Lower lobe of right lung (tissue), 2 donors: ENCODE measurements around the gene CLNS1A. TPM values are rescaled to one million over a fixed set of nuclear protein-coding genes. Genes with fewer than 3 reads are reported as not detected.

Experiments used
- ATAC-seq, 2 donors: fragments of 200-7000 bp; cut with Tn5 transposase; one replicate each; pipeline ENCODE4 v1.9.1; 2020 to 2022; ENCODE audit warnings: mild to moderate bottlenecking in 2 of 2, moderate library complexity in 2 of 2
- DNase-seq: peaks from one replicate; pipeline ENCODE4 v3.0.0-alpha.2; 2020
- H3K27ac ChIP-seq: fragments of 200-600 bp; one replicate; pipeline ENCODE4 v1.8.0; 2022
- H3K27me3 ChIP-seq: fragments of 200-600 bp; one replicate; pipeline ENCODE4 v1.8.0; 2022; ENCODE audit warnings: low read depth
- H3K36me3 ChIP-seq: fragments of 200-600 bp; one replicate; pipeline ENCODE4 v1.8.0; 2022; ENCODE audit warnings: mild to moderate bottlenecking
- H3K4me1 ChIP-seq: fragments of 200-600 bp; one replicate; pipeline ENCODE4 v1.8.0; 2022
- H3K4me3 ChIP-seq: fragments of 200-600 bp; one replicate; pipeline ENCODE4 v1.8.0; 2022; ENCODE audit warnings: mild to moderate bottlenecking
- H3K9me3 ChIP-seq: fragments of 200-600 bp; one replicate; pipeline ENCODE4 v1.8.0; 2022
- CTCF ChIP-seq: fragments of 200-600 bp; IDR thresholded peaks from one replicate; pipeline ENCODE4 v1.8.0; 2022; ENCODE audit warnings: antibody characterized with exemption, mild to moderate bottlenecking
- intact Hi-C: fragments of 100-400 bp; cut with DNase I; formaldehyde crosslinking; loops from one replicate; pipeline ENCODE4 v1.11.0; 2022
- total RNA-seq: library from RNA; stranded (reverse); fragmentation: NEBNext Ultra II Directional; extraction: Animal tissue kit (Norgen Biotek cat#: 25700); gene quantifications from one replicate; pipeline ENCODE4 v1.2.1, GENCODE V29; 2021
- donor health status: DM: no; HTN: yes; CAD: no; lungs with severe emphysema.

CLNS1A gene
- total RNA-seq, 1 donor from 2014 or later = 72.6 TPM

GRCh38 chr11:77611921-77612320 is 25.7 kb downstream of the CLNS1A start:
- H3K27ac ChIP-seq = no peak overlapping the region
- no peak overlapping the region for H3K4me3 ChIP-seq
- H3K4me1 ChIP-seq = no peaks in the 10 kb centered on the region
- no peak for ATAC-seq
- H3K36me3 ChIP-seq = peaks cover 70% of the 10 kb centered on the region
- no peak for DNase-seq
- no peaks in the 10 kb centered on the region for H3K9me3 ChIP-seq
- intact Hi-C loops = no loop called here
- no peaks in the 10 kb centered on the region for H3K27me3 ChIP-seq
- TF ChIP-seq CTCF = no peak

GRCh38 chr11:77609234-77609633 is 28.4 kb downstream of the CLNS1A start:
- intact Hi-C loops = no loop called here
- peaks cover 44% of the 10 kb centered on the region for H3K36me3 ChIP-seq
- ATAC-seq = no peak

GRCh38 chr11:77604281-77604680 is 33.3 kb downstream of the CLNS1A start:
- Histone ChIP-seq H3K36me3 (peaks cover 12% of the 10 kb centered on the region), H3K27me3 (no peaks in the 10 kb centered on the region), H3K4me3 (no peak overlapping the region), H3K9me3 (no peaks in the 10 kb centered on the region), H3K27ac (no peak overlapping the region), H3K4me1 (no peaks in the 10 kb centered on the region)
- no peak for ATAC-seq
- intact Hi-C loops = no loop called here
- DNase-seq = no peak
- no peak for TF ChIP-seq CTCF

More at GRCh38 chr11:77609234-77609633, 28.4 kb downstream of the CLNS1A start:
- TF ChIP-seq CTCF = no peak
- H3K27me3 ChIP-seq = no peaks in the 10 kb centered on the region
- H3K9me3 ChIP-seq = no peaks in the 10 kb centered on the region
- H3K4me1 ChIP-seq = no peaks in the 10 kb centered on the region
- H3K27ac ChIP-seq = no peak overlapping the region
- H3K4me3 ChIP-seq = no peak overlapping the region
- DNase-seq = no peak

GRCh38 chr11:77602381-77603088 is 35.1 kb downstream of the CLNS1A start:
- no peaks in the 10 kb centered on the region for H3K27me3 ChIP-seq
- TF ChIP-seq CTCF = no peak
- no peak overlapping the region for H3K27ac ChIP-seq
- H3K9me3 ChIP-seq = no peaks in the 10 kb centered on the region
- no peak overlapping the region for H3K4me3 ChIP-seq
- intact Hi-C loops = no loop called here
- peaks cover 5% of the 10 kb centered on the region for H3K36me3 ChIP-seq
- no peaks in the 10 kb centered on the region for H3K4me1 ChIP-seq
- peak in 1 of 2 donors; percentile 33 for ATAC-seq
- DNase-seq = no peak

- Histone ChIP-seq H3K27ac (no peak overlapping the region), H3K4me1 (no peaks in the 10 kb centered on the region), H3K4me3 (no peak overlapping the region), H3K9me3 (no peaks in the 10 kb centered on the region), H3K27me3 (no peaks in the 10 kb centered on the region), H3K36me3 (no peaks in the 10 kb centered on the region)
- no peak for ATAC-seq
- no peak for TF ChIP-seq CTCF
- no peak for DNase-seq
- intact Hi-C loops = no loop called here
Observed at GRCh38 chr11:77598195-77598594, 39.4 kb downstream of the CLNS1A start.
